GM18498 (cell line): ENCODE data around the gene FRMD3.
A peak's percentile ranks its signal among the peaks of the same experiment; 100 is the strongest.

Source experiments
- ATAC-seq: cut with Tn5 transposase; IDR thresholded peaks from one replicate; pipeline ENCODE4 v1.9.1; 2021; ENCODE audit warnings: mild to moderate bottlenecking, moderate library complexity; ENCODE audit not compliant: unreplicated experiment

The FRMD3 gene

GRCh38 chr9:83342006-83342405 is 196.2 kb downstream of the FRMD3 start:
- ATAC-seq = no peak

- no peak for ATAC-seq
Measured at GRCh38 chr9:83340451-83340850, 197.8 kb downstream of the FRMD3 start.

- no peak for ATAC-seq
Measured at GRCh38 chr9:83339435-83339834, 198.8 kb downstream of the FRMD3 start.

GRCh38 chr9:83336706-83337105 is 201.5 kb downstream of the FRMD3 start:
- no peak for ATAC-seq

GRCh38 chr9:83334320-83334719 is 203.9 kb downstream of the FRMD3 start:
- ATAC-seq = peak; percentile 70

GRCh38 chr9:83330207-83331196 is 207.7 kb downstream of the FRMD3 start:
- ATAC-seq = no peak

GRCh38 chr9:83327750-83328622 is 210.2 kb downstream of the FRMD3 start:
- no peak for ATAC-seq

- ATAC-seq = no peak
Measured at GRCh38 chr9:83327323-83327722, 210.9 kb downstream of the FRMD3 start.

- no peak for ATAC-seq
Measured at GRCh38 chr9:83323148-83323547, 215.1 kb downstream of the FRMD3 start.

GRCh38 chr9:83322438-83322837 is 215.8 kb downstream of the FRMD3 start:
- ATAC-seq = no peak

GRCh38 chr9:83317244-83317643 is 221.0 kb downstream of the FRMD3 start:
- no peak for ATAC-seq

- ATAC-seq = no peak
Measured at GRCh38 chr9:83315649-83316048, 222.6 kb downstream of the FRMD3 start.

GRCh38 chr9:83313781-83314180 is 224.4 kb downstream of the FRMD3 start:
- ATAC-seq = no peak

- ATAC-seq = no peak
Measured at GRCh38 chr9:83312537-83312936, 225.7 kb downstream of the FRMD3 start.

- ATAC-seq = no peak
Measured at GRCh38 chr9:83307066-83307724, 231.0 kb downstream of the FRMD3 start.

GRCh38 chr9:83304686-83305085 is 233.5 kb downstream of the FRMD3 start:
- ATAC-seq = no peak

GRCh38 chr9:83299571-83299970 is 238.6 kb downstream of the FRMD3 start:
- no peak for ATAC-seq

- no peak for ATAC-seq
Measured at GRCh38 chr9:83299094-83299493, 239.1 kb downstream of the FRMD3 start.

- peak; percentile 76 for ATAC-seq
Measured at GRCh38 chr9:83296123-83296522, 242.1 kb downstream of the FRMD3 start.

- ATAC-seq = no peak
Measured at GRCh38 chr9:83294816-83295215, 243.4 kb downstream of the FRMD3 start.

- ATAC-seq = no peak
Measured at GRCh38 chr9:83291196-83291595, 247.0 kb downstream of the FRMD3 start.
